BLaER1 (cell line): ENCODE measurements around the gene MMP25.

Experiments used
- H3K27ac ChIP-seq: shearing (Covaris generic); formaldehyde crosslinking; 2 replicates; pipeline ENCODE4 v1.8.1; 2022
- H3K27me3 ChIP-seq: shearing (Covaris generic); formaldehyde crosslinking; 2 replicates; pipeline ENCODE4 v1.8.1; 2022
- H3K36me3 ChIP-seq: shearing (Covaris generic); formaldehyde crosslinking; 2 replicates; pipeline ENCODE4 v1.8.1; 2022
- H3K4me1 ChIP-seq: shearing (Covaris generic); formaldehyde crosslinking; 2 replicates; pipeline ENCODE4 v1.8.1; 2022
- H3K4me2 ChIP-seq: shearing (Covaris generic); formaldehyde crosslinking; 2 replicates; pipeline ENCODE4 v1.8.1; 2022
- H3K4me3 ChIP-seq: shearing (Covaris generic); formaldehyde crosslinking; 2 replicates; pipeline ENCODE4 v1.8.1; 2022
- H3K9ac ChIP-seq: shearing (Covaris generic); formaldehyde crosslinking; 2 replicates; pipeline ENCODE4 v1.8.1; 2022
- H3K9me3 ChIP-seq: shearing (Covaris generic); formaldehyde crosslinking; 2 replicates; pipeline ENCODE4 v1.8.1; 2022
- H4K20me1 ChIP-seq: shearing (Covaris generic); formaldehyde crosslinking; 2 replicates; pipeline ENCODE4 v1.8.1; 2022
- Cebpa-rat ChIP-seq: shearing (Covaris generic); IDR thresholded peaks from 2 replicates; pipeline ENCODE4 v1.8.1; 2022

Gene MMP25

DNA sequence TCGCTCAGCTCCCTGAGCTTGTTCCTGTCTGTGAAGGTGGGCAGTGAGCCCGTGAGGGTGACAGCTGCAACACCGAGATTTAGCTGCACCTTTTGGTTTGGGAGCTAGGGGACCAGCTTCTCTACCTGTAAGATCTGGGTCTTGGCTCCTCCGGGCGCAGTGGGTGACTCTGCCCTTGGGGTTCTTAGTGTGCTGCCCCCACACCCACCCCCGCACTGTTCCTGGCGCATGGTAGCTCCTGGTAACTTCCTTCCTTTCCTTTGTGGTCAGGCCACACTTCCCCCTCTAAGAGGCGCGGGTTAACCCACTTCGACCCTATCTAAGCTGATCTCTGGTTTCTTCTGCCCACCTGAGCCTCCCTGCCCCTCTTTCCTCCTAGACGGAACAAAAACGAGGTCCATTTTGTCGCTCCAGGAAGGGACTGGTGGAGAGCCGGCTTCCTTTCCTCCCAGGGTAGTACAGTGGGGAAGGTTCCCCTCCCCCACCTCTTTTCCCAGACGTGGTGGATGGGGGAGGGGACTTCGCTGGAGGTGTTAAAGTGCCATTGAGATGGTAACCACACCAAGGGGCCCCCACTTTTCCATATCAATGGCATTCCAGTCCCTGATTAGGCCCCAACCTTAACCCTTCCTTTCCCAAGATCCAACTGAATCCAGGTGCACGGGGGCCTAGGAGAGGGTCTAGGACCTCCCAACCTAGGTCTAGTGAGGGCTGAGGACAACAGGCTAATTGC is 38.2 kb upstream of the MMP25 start:
- Histone ChIP-seq H4K20me1 (peaks cover 4% of the 10 kb centered on the region; the same call in 1 of the 2 replicates), H3K9ac (peak overlapping the region; percentile 3; the same call in 1 of the 2 replicates), H3K27me3 (peaks cover 84% of the 10 kb centered on the region), H3K27ac (peak overlapping the region; percentile 35; the same call in 1 of the 2 replicates), H3K36me3 (no peaks in the 10 kb centered on the region), H3K9me3 (no peaks in the 10 kb centered on the region), H3K4me2 (peak overlapping the region; percentile 98), H3K4me1 (peaks cover 44% of the 10 kb centered on the region), H3K4me3 (peak overlapping the region; percentile 50)
- no peak for TF ChIP-seq Cebpa-rat

DNA sequence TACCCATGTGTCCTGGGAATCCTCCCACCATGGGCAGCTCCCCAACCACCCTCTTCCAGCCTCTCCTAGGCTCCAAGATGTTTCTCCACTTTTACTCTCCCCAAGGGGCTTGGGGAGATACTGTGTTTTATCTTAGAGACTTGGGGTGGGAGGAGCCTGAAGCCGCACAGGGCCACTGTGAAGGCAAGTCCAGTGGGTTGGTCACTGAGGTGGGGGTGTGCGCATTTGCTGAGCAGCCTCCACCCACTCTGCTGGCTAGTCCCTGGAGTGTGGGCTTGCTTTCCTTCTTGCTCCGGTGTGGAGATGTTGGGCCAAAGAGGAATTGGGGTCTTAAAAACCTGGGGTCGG is 37.7 kb upstream of the MMP25 start:
- no peak for TF ChIP-seq Cebpa-rat
- H3K9ac ChIP-seq: no peak overlapping the region
- no peaks in the 10 kb centered on the region for H3K9me3 ChIP-seq
- peaks cover 85% of the 10 kb centered on the region for H3K27me3 ChIP-seq
- peaks cover 46% of the 10 kb centered on the region for H3K4me1 ChIP-seq
- peak overlapping the region; percentile 98 for H3K4me2 ChIP-seq
- H3K36me3 ChIP-seq: no peaks in the 10 kb centered on the region
- peak overlapping the region; percentile 50 for H3K4me3 ChIP-seq
- H3K27ac ChIP-seq: 0 out of 2 replicates have a peak overlapping the region, but pooled peaks have one; percentile 35
- H4K20me1 ChIP-seq: peaks cover 10% of the 10 kb centered on the region; the same call in 1 of the 2 replicates

DNA sequence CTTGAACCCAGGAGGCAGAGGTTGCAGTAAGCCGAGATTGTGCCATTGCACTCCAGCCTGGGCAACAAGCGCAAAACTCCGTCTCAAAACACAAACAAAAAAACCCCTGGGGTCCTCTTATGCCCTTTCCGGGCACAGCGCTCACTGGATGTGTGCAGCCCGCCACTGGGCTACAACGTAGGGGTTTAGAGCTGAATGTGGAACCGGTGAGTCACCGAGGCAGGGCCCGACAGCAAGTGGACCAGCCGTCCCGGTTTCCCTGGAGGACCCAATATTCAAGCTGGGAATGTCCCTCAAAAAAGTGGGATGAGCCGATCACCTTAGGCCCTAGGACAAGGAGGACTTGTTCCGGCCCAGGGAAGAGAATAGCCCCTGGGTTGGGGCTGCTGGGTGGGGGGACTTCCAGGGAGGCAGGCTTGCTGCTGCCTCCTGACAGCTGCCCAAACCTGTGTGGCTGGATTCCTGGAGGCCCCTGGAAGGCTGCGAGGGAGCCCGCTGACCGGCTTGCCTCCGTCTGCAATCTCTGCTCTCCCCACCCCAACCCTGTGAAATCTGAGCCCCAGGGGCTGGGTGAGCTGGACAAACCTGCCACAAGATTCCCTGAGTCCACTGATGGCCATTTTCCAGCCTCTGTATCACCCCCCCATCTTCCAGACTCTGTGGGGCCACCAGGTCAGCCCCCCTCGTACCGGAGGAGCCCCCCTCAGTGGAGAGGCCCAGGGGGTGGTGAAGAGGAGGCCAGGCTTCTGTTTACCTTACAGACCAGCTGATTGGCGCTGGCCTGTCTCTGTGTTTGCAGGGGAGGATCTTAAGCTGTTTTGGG is 36.6 kb upstream of the MMP25 start:
- Histone ChIP-seq H4K20me1 (peaks cover 13% of the 10 kb centered on the region; the same call in 1 of the 2 replicates), H3K4me1 (peaks cover 46% of the 10 kb centered on the region), H3K9me3 (no peaks in the 10 kb centered on the region), H3K27ac (no peak overlapping the region), H3K36me3 (no peaks in the 10 kb centered on the region), H3K4me3 (no peak overlapping the region), H3K9ac (no peak overlapping the region), H3K4me2 (no peak overlapping the region), H3K27me3 (peaks cover 87% of the 10 kb centered on the region)
- no peak for TF ChIP-seq Cebpa-rat

DNA sequence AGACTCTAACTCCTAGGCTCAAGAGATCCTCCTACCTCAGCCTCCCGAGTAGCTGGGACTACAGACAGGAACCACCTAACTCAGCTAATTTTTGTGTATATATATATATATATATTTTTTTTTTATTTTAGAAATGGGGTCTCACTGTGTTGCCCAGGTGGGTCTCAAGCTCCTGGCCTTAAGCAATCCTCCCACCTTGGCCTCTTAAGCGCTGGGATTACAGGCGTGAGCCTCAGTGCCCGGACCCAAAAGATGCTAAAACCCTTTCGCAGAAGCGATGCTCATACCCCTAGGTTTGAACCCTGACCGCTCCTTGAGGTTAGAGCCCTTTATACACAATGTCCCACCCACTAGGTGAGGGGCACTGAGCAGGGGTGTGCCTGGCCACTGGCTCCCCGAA is 35.9 kb upstream of the MMP25 start:
- Histone ChIP-seq H3K27ac (no peak overlapping the region), H3K4me3 (no peak overlapping the region), H3K36me3 (no peaks in the 10 kb centered on the region), H3K9ac (no peak overlapping the region), H3K9me3 (no peaks in the 10 kb centered on the region), H3K4me2 (no peak overlapping the region), H3K27me3 (peaks cover 81% of the 10 kb centered on the region), H3K4me1 (peaks cover 46% of the 10 kb centered on the region), H4K20me1 (peaks cover 13% of the 10 kb centered on the region; the same call in 1 of the 2 replicates)
- TF ChIP-seq Cebpa-rat: no peak

DNA sequence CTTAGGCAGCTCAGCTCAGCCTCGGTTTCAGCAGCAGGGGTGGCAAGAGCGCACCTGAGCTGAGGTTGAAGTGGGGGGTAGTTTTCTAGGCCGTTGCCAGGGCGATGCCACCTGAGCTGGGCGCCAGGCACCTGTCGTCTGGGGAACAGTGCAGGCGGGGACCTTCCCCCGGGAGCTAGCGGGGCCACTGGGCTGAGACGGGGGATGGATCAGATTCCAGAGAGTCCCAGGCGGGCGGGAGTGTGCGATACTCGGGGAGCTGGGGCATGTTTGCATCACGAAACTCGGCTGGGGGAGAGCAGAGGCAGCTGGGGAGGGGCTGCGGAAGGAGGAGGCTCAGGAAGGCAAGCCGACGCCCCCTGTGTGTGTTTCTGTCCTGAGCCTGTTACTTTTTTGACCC is 34.1 kb upstream of the MMP25 start:
- H4K20me1 ChIP-seq: peaks cover 13% of the 10 kb centered on the region; the same call in 1 of the 2 replicates
- H3K4me1 ChIP-seq: peaks cover 37% of the 10 kb centered on the region
- H3K4me3 ChIP-seq: no peak overlapping the region
- TF ChIP-seq Cebpa-rat: no peak
- H3K9ac ChIP-seq: no peak overlapping the region
- peak overlapping the region; percentile 59 for H3K4me2 ChIP-seq
- peaks cover 66% of the 10 kb centered on the region for H3K27me3 ChIP-seq
- H3K9me3 ChIP-seq: no peaks in the 10 kb centered on the region
- no peaks in the 10 kb centered on the region for H3K36me3 ChIP-seq
- no peak overlapping the region for H3K27ac ChIP-seq

DNA sequence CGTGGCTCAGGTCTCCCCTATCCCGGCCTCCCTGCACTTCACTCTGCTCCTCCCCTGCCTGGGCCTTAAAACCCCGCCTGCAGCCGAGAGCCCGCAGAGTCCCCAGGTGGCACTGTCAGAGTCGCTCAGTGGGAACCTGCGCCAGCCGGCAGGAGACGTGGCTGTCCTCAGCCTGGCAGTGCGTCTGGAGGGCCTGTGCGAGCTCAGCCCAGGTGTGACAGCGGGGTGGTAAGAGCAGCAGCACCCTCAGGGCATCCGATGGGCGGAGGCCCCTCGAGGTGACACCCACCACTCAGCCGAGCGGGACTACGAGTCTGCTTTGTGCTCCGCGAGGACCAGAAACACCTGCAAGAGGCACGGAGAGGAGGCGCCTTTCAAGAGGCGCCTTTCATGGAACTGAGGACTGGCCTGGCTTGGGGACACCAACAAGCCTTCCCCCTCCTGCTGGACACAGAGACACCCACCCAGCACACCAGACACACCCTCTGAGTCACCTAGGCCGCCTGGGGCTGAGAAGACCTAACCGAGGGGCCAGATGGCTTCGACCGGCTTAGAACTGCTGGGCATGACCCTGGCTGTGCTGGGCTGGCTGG is 33.4 kb upstream of the MMP25 start, which contains the start of gene CLDN9:
TSS of gene CLDN9 (plus strand) at position 96 of the 593 bp plus-strand sequence. CDS start at position 536, 440 bp downstream.
- Histone ChIP-seq H4K20me1 (peaks cover 13% of the 10 kb centered on the region; the same call in 1 of the 2 replicates), H3K4me1 (peaks cover 32% of the 10 kb centered on the region), H3K4me2 (peak within 1 kb of the TSS; percentile 59), H3K36me3 (no peaks in the 10 kb centered on the region), H3K4me3 (no peak within 1 kb of the TSS), H3K27me3 (peaks cover 62% of the 10 kb centered on the region), H3K27ac (no peak within 1 kb of the TSS), H3K9ac (no peak within 1 kb of the TSS), H3K9me3 (no peaks in the 10 kb centered on the region)
- TF ChIP-seq Cebpa-rat: no peak

DNA sequence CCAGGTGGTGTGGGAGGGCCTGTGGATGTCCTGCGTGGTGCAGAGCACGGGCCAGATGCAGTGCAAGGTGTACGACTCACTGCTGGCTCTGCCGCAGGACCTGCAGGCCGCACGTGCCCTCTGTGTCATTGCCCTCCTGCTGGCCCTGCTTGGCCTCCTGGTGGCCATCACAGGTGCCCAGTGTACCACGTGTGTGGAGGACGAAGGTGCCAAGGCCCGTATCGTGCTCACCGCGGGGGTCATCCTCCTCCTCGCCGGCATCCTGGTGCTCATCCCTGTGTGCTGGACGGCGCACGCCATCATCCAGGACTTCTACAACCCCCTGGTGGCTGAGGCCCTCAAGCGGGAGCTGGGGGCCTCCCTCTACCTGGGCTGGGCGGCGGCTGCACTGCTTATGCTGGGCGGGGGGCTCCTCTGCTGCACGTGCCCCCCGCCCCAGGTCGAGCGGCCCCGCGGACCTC is 32.8 kb upstream of the MMP25 start:
- Histone ChIP-seq H3K9me3 (no peaks in the 10 kb centered on the region), H3K36me3 (no peaks in the 10 kb centered on the region), H3K4me1 (peaks cover 30% of the 10 kb centered on the region), H4K20me1 (peaks cover 13% of the 10 kb centered on the region; the same call in 1 of the 2 replicates), H3K9ac (no peak overlapping the region), H3K4me2 (no peak overlapping the region), H3K27ac (no peak overlapping the region), H3K4me3 (no peak overlapping the region), H3K27me3 (peaks cover 62% of the 10 kb centered on the region)
- no peak for TF ChIP-seq Cebpa-rat

DNA sequence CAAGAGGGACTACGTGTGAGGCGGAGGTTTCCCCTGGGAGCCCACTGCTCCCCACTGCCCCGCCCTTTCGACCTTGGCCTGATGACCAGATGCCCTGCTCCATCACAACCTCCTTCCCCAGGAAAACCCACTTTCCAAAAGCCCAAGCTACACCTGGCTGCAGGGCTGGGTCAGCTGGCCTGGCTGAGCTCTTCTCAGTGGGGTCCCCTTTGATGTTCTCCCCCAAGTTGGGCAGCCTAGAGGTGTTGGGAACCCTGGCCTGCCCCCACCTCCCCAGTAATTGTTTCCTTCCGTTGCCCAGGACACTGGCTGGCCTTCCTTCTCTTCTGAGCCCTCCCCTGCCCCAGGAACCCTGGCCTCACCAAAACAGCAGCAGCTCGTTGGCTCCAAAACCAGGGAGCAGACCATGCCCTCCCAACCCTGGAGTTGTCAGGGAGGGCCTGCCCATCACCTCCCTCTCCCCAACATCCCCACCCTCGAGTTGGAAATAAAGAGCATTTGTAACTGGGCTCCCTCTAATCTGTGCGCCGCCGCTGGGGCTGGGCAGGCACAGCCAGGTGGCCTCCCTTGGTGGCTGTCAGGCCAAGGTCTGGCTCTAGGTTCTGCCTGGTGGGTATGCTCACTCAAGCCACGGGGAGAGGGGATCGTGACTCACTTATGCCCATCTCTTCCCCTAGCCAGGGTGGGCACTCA is 32.2 kb upstream of the MMP25 start:
- Histone ChIP-seq H3K9ac (no peak overlapping the region), H3K27ac (no peak overlapping the region), H3K27me3 (peaks cover 64% of the 10 kb centered on the region), H3K4me2 (no peak overlapping the region), H3K9me3 (no peaks in the 10 kb centered on the region), H4K20me1 (peaks cover 13% of the 10 kb centered on the region; the same call in 1 of the 2 replicates), H3K4me1 (peaks cover 25% of the 10 kb centered on the region), H3K36me3 (no peaks in the 10 kb centered on the region), H3K4me3 (no peak overlapping the region)
- no peak for TF ChIP-seq Cebpa-rat

DNA sequence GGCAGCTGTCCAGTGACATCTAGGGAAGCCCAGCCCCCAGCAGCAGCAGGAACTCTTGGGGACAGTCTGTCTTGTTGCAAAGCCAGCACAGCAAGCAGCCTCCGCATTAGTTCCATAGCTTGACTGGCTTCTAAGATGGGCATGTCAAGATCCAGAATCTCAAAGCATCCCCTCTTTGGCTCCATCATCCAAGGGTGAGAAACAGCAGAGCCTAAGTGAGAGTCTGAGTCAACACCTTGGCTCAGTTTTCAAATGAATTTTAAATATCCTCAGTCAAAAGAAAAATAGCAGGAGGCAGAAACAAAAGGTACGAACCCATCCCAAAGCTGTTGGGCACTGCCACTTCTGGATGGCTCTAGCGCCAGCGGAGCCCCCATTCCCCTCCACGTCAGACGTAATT is 31.4 kb upstream of the MMP25 start:
- Histone ChIP-seq H3K4me3 (no peak overlapping the region), H4K20me1 (peaks cover 13% of the 10 kb centered on the region; the same call in 1 of the 2 replicates), H3K27ac (no peak overlapping the region), H3K9me3 (no peaks in the 10 kb centered on the region), H3K4me1 (peaks cover 32% of the 10 kb centered on the region), H3K9ac (no peak overlapping the region), H3K27me3 (peaks cover 60% of the 10 kb centered on the region), H3K4me2 (no peak overlapping the region), H3K36me3 (no peaks in the 10 kb centered on the region)
- TF ChIP-seq Cebpa-rat: no peak
